Large intestine (tissue), 3 donors: ENCODE results near the gene NFIX. TPM values are rescaled to one million over a fixed set of nuclear protein-coding genes. Genes with fewer than 3 reads are reported as not detected.

Experiments
- DNase-seq, 2 donors: peaks; one replicate each; pipeline versions ENCODE4 v3.0.0 to v3.0.0-alpha.2; 2013
- H3K27ac ChIP-seq: one replicate; pipeline ENCODE4 v1.5.1; 2013; ENCODE audit warnings: low read length
- H3K27me3 ChIP-seq: 2 replicates; pipeline ENCODE4 v1.6.1; 2013; ENCODE audit warnings: low read length; ENCODE audit not compliant: control insufficient read depth, insufficient read depth
- H3K36me3 ChIP-seq: 2 replicates; pipeline ENCODE4 v1.6.1; 2013; ENCODE audit warnings: low read length; ENCODE audit not compliant: control insufficient read depth, insufficient read depth
- H3K4me1 ChIP-seq: one replicate; pipeline ENCODE4 v1.6.1; 2013; ENCODE audit warnings: low read length; ENCODE audit not compliant: control insufficient read depth, insufficient read depth
- H3K4me3 ChIP-seq: one replicate; pipeline ENCODE4 v1.5.1; 2013; ENCODE audit warnings: low read length
- H3K9me3 ChIP-seq: one replicate; pipeline ENCODE4 v1.6.1; 2013; ENCODE audit warnings: mild to moderate bottlenecking, low read depth, low read length, moderate library complexity; ENCODE audit not compliant: control insufficient read depth
- WGBS: methylation state at CpG from one replicate; pipeline ENCODE4 v1.1.5; 2013; ENCODE audit warnings: low lambda C conversion rate; ENCODE audit not compliant: insufficient coverage; 5-methylcytosine and 5-hydroxymethylcytosine counted together
- polyA plus RNA-seq: library from polyadenylated mRNA; unstranded; fragments of 120-200 nt; gene quantifications from one replicate; pipeline ENCODE4 v1.2.1, GENCODE V29; 2013

NFIX gene
- polyA plus RNA-seq, 1 donor, result 20.2 TPM

DNA sequence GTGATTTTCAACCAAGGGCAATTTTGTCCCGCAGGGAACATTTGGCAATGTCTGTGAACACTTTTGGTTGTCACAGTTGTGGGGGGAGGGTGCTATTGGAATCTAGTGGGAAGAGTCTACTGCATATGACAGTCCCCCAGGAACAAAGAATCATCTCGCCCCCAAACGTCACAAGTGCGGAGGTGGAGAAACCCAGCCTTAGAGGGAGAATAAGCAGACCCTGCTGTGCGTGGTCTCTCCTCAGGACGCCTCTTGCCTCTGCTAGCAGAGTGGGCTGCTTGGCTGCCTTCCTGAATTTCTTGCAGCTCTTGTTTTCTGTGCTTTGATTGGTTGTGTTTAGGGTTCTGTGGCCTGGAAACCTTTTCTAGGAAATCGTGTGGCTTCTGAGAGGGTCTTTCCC lies 42.5 kb downstream of the NFIX start:
- WGBS, result no CpG with 5 or more reads among the region's 7 CpGs
- peaks cover 27% of the 10 kb centered on the region for H3K4me1 ChIP-seq
- no peak for DNase-seq
- no peaks in the 10 kb centered on the region for H3K9me3 ChIP-seq
- H3K27ac ChIP-seq, result no peak overlapping the region
- H3K36me3 ChIP-seq, result no peaks in the 10 kb centered on the region
- no peak overlapping the region for H3K4me3 ChIP-seq
- peaks cover 13% of the 10 kb centered on the region for H3K27me3 ChIP-seq

GRCh38 chr19:13038306-13039210 lies 43.3 kb downstream of the NFIX start:
- Histone ChIP-seq H3K36me3 (no peaks in the 10 kb centered on the region), H3K27ac (no peak overlapping the region), H3K9me3 (no peaks in the 10 kb centered on the region), H3K27me3 (peaks cover 13% of the 10 kb centered on the region), H3K4me3 (no peak overlapping the region), H3K4me1 (peaks cover 31% of the 10 kb centered on the region)
- DNase-seq, result no peak
- no CpG with 5 or more reads among the region's 13 CpGs for WGBS

DNA sequence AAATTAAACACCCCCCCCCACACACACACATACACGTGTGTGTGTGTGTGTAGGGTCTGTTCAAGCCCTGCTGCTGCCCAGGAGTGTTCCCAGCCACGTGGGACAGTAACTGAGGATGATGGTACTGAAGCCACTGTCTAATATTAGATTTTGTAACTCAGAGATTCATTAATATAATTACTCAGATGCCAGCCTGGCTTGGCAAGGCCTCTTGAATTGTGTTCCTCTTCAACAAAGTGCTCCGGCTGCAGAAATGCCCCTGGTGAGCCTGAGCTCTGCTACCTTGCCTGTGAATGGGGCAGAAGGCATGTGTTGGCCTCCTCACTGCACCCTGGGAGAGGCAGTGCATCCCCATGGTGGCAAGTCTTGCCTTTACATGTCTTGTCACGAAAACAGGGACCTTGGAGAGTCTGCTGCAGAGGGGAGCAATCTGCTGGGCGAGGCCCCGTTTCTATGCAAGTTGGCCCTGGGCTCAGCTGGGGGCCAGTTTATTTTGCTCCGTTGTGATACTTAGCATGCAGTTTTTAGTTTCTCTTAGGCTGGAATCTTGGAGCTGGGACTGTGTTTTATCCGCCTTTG lies 44.0 kb downstream of the NFIX start:
- peaks cover 13% of the 10 kb centered on the region for H3K27me3 ChIP-seq
- H3K27ac ChIP-seq, result no peak overlapping the region
- WGBS, result no CpG with 5 or more reads among the region's 8 CpGs
- H3K9me3 ChIP-seq, result no peaks in the 10 kb centered on the region
- no peak for DNase-seq
- peaks cover 23% of the 10 kb centered on the region for H3K4me1 ChIP-seq
- no peaks in the 10 kb centered on the region for H3K36me3 ChIP-seq
- no peak overlapping the region for H3K4me3 ChIP-seq

GRCh38 chr19:13040232-13040947 lies 45.1 kb downstream of the NFIX start:
- Histone ChIP-seq H3K27me3 (peaks cover 13% of the 10 kb centered on the region), H3K27ac (no peak overlapping the region), H3K36me3 (no peaks in the 10 kb centered on the region), H3K9me3 (no peaks in the 10 kb centered on the region), H3K4me1 (peaks cover 18% of the 10 kb centered on the region), H3K4me3 (no peak overlapping the region)
- no CpG with 5 or more reads among the region's 15 CpGs for WGBS
- no peak for DNase-seq

DNA sequence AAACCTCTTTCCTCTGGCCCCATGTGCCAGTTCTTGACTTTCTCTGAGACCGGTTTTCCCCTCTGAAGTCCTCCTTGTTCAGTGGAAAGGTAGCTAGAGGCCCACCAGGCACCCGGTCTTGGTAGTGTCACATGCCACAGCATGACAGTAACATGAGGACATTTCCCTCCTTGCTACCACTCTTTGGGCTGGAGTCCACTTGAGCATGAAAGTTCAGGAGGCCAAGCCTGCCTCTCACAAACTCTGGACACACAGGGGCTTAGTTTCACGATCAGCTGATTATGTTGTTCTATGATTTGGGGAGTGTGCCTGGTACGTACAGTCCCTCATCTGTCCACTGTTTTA lies 45.6 kb downstream of the NFIX start:
- DNase-seq, result no peak
- Histone ChIP-seq H3K4me1 (peaks cover 17% of the 10 kb centered on the region), H3K36me3 (no peaks in the 10 kb centered on the region), H3K4me3 (no peak overlapping the region), H3K27me3 (peaks cover 13% of the 10 kb centered on the region), H3K9me3 (no peaks in the 10 kb centered on the region), H3K27ac (no peak overlapping the region)
- no CpG with 5 or more reads among the region's 4 CpGs for WGBS

GRCh38 chr19:13042443-13043130 lies 47.3 kb downstream of the NFIX start:
- Histone ChIP-seq H3K36me3 (no peaks in the 10 kb centered on the region), H3K27ac (no peak overlapping the region), H3K4me1 (peaks cover 5% of the 10 kb centered on the region), H3K9me3 (no peaks in the 10 kb centered on the region), H3K27me3 (peaks cover 14% of the 10 kb centered on the region), H3K4me3 (no peak overlapping the region)
- no peak for DNase-seq
- WGBS, result 80% methylated on average over 1 of the region's 9 CpGs

- no peak overlapping the region for H3K4me3 ChIP-seq
- no peaks in the 10 kb centered on the region for H3K9me3 ChIP-seq
- no CpG with 5 or more reads among the region's 5 CpGs for WGBS
- H3K27ac ChIP-seq, result no peak overlapping the region
- no peak for DNase-seq
- peaks cover 5% of the 10 kb centered on the region for H3K4me1 ChIP-seq
- H3K36me3 ChIP-seq, result no peaks in the 10 kb centered on the region
- peaks cover 10% of the 10 kb centered on the region for H3K27me3 ChIP-seq
Measured at GRCh38 chr19:13043285-13043684, 48.0 kb downstream of the NFIX start.

- no peak overlapping the region for H3K4me3 ChIP-seq
- H3K27ac ChIP-seq, result no peak overlapping the region
- no CpG with 5 or more reads among the region's 13 CpGs for WGBS
- no peak for DNase-seq
- H3K9me3 ChIP-seq, result no peaks in the 10 kb centered on the region
- H3K27me3 ChIP-seq, result peaks cover 10% of the 10 kb centered on the region
- H3K4me1 ChIP-seq, result peaks cover 5% of the 10 kb centered on the region
- H3K36me3 ChIP-seq, result no peaks in the 10 kb centered on the region
Measured at GRCh38 chr19:13044231-13044836, 49.1 kb downstream of the NFIX start.

DNA sequence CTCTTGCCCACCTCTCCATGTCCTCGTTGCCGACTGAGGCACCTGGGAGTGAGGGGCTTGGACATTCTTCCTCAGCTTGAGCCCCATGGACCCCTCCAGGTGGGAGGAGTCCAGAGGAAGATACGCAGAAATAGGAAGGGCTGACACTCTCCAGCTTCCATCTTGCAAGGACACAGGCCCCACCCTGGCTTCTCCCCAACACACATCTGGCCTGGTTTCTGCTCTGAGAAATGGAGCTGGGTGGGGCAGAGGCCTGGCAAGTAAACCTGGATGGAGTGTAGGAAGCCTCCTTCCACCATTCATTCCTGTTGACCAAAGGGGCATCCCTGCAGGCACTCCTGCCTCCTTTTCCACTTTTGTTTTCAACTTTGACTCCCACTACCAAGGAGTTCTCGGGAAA lies 50.5 kb downstream of the NFIX start:
- no peak for DNase-seq
- no CpG with 5 or more reads among the region's 4 CpGs for WGBS
- H3K27me3 ChIP-seq, result peaks cover 9% of the 10 kb centered on the region
- no peaks in the 10 kb centered on the region for H3K36me3 ChIP-seq
- H3K4me3 ChIP-seq, result no peak overlapping the region
- H3K27ac ChIP-seq, result no peak overlapping the region
- H3K9me3 ChIP-seq, result no peaks in the 10 kb centered on the region
- peaks cover 8% of the 10 kb centered on the region for H3K4me1 ChIP-seq

DNA sequence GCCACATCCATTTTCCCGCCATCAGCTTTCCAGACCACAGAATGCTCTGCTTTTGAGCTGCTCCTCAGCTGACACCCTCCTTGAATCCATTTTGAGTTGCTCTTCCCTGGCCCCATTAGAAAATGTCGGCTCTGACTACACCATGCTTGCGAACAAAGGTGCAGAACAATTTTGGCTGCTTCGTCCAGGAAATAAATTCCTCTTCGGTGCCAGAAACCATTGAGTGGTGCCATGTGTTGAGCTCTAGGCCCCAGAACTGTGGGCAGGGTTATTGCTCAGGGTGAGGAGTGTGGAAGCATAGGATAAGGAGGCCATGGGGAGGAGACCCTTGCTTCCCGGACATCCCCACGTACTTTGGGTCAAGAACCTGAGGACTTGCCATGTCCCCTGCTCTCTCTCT lies 52.1 kb downstream of the NFIX start:
- Histone ChIP-seq H3K27ac (no peak overlapping the region), H3K27me3 (peaks cover 9% of the 10 kb centered on the region), H3K4me1 (peaks cover 23% of the 10 kb centered on the region), H3K9me3 (no peaks in the 10 kb centered on the region), H3K4me3 (no peak overlapping the region), H3K36me3 (no peaks in the 10 kb centered on the region)
- 100% methylated on average over 2 of the region's 7 CpGs for WGBS
- DNase-seq, result no peak
